A673 (cell line): ENCODE results near the gene DPYSL4.

ENCODE experiments used
- EZH2 ChIP-seq: fragments of 200-600 bp; sonication (generic); IDR thresholded peaks from 2 replicates; pipeline ENCODE4 v1.6.1; 2017; ENCODE audit warnings: borderline replicate concordance, low read depth, mild to moderate bottlenecking, mixed read lengths, antibody characterized with exemption, low read length; ENCODE audit not compliant: poor library complexity, severe bottlenecking
- TF ChIP-seq, protein P1 (sequence below): fragments of 300-800, 200-600 bp; sonication (generic); conservative IDR thresholded peaks from 2 replicates; pipeline ENCODE4 v1.5.1; 2017; ENCODE audit warnings: low read depth, mild to moderate bottlenecking, antibody characterized with exemption, low read length, moderate library complexity, mixed read lengths

DNA sequence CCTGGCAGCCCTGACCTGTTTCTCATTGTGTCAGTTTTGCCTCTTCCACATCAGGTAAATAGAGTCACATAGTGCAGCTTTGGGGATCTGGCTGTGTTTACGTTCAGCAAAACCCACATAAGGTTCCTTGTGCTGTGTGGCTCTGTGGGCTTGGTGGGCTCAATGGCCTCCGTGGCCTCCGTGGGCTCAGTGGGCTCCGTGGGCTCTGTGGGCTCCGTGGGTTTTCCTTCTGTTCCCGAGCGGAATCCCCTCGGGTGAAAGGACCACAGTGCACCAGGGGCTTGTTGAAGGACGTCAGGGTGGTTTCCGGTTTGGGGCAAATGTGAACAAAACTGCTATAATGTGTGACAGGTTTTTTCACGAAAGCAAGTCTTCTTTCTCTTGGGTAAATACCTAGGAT is 12.5 kb upstream of the DPYSL4 start:
- TF ChIP-seq, protein P1, sequence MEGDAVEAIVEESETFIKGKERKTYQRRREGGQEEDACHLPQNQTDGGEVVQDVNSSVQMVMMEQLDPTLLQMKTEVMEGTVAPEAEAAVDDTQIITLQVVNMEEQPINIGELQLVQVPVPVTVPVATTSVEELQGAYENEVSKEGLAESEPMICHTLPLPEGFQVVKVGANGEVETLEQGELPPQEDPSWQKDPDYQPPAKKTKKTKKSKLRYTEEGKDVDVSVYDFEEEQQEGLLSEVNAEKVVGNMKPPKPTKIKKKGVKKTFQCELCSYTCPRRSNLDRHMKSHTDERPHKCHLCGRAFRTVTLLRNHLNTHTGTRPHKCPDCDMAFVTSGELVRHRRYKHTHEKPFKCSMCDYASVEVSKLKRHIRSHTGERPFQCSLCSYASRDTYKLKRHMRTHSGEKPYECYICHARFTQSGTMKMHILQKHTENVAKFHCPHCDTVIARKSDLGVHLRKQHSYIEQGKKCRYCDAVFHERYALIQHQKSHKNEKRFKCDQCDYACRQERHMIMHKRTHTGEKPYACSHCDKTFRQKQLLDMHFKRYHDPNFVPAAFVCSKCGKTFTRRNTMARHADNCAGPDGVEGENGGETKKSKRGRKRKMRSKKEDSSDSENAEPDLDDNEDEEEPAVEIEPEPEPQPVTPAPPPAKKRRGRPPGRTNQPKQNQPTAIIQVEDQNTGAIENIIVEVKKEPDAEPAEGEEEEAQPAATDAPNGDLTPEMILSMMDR, result no peak
- no peak for TF ChIP-seq EZH2
